RWPE2 (cell line): Measurements from ENCODE around the gene HNRNPLL.

Experiments used
- ATAC-seq: fragments of 200-7000 bp; cut with Tn5 transposase; 3 replicates; pipeline ENCODE4 v1.9.1; 2021; ENCODE audit warnings: low read depth
- DNase-seq: peaks from one replicate; pipeline ENCODE4 v3.0.0-alpha.2; 2020; ENCODE audit warnings: low spot score
- H3K27ac ChIP-seq: fragments of 450-650 bp; 2 replicates; pipeline ENCODE4 v1.5.1; 2017; ENCODE audit warnings: mild to moderate bottlenecking; ENCODE audit not compliant: poor library complexity, severe bottlenecking
- H3K27me3 ChIP-seq: fragments of 250-450 bp; sonication (Bioruptor Pico); 2 replicates; pipeline ENCODE4 v1.5.1; 2021; ENCODE audit warnings: mild to moderate bottlenecking, moderate library complexity; ENCODE audit not compliant: insufficient read depth, poor library complexity, severe bottlenecking
- H3K36me3 ChIP-seq: fragments of 250-450 bp; sonication (Bioruptor Pico); 2 replicates; pipeline ENCODE4 v1.5.1; 2020; ENCODE audit warnings: low read depth, mild to moderate bottlenecking, moderate library complexity
- H3K4me1 ChIP-seq: fragments of 250-450 bp; sonication (Bioruptor Pico); 2 replicates; pipeline ENCODE4 v1.5.1; 2021; ENCODE audit warnings: mild to moderate bottlenecking, moderate library complexity; ENCODE audit not compliant: insufficient read depth, poor library complexity, severe bottlenecking
- H3K4me3 ChIP-seq: fragments of 250-450 bp; sonication (Bioruptor Pico); 2 replicates; pipeline ENCODE4 v1.5.1; 2021; ENCODE audit warnings: mild to moderate bottlenecking, moderate library complexity; ENCODE audit not compliant: severe bottlenecking
- H3K9me3 ChIP-seq: fragments of 250-450 bp; sonication (Bioruptor Pico); 2 replicates; pipeline ENCODE4 v1.5.1; 2021; ENCODE audit warnings: mild to moderate bottlenecking, moderate library complexity; ENCODE audit not compliant: severe bottlenecking
- CTCF ChIP-seq: fragments of 450-650 bp; IDR thresholded peaks from one replicate; pipeline ENCODE4 v1.5.1; 2017; ENCODE audit warnings: mild to moderate bottlenecking, moderate library complexity; ENCODE audit not compliant: poor library complexity, severe bottlenecking

The HNRNPLL gene

GRCh38 chr2:38583994-38584393 is 18.7 kb downstream of the HNRNPLL start:
- no peak overlapping the region for H3K27ac ChIP-seq
- no peaks in the 10 kb centered on the region for H3K27me3 ChIP-seq
- H3K36me3 ChIP-seq, result peaks cover 63% of the 10 kb centered on the region
- no peak overlapping the region for H3K4me3 ChIP-seq
- ATAC-seq, result no peak
- TF ChIP-seq CTCF, result no peak
- H3K4me1 ChIP-seq, result no peaks in the 10 kb centered on the region
- DNase-seq, result no peak
- H3K9me3 ChIP-seq, result no peaks in the 10 kb centered on the region

- TF ChIP-seq CTCF, result no peak
- H3K4me1 ChIP-seq, result no peaks in the 10 kb centered on the region
- H3K27ac ChIP-seq, result no peak overlapping the region
- no peak overlapping the region for H3K4me3 ChIP-seq
- DNase-seq, result no peak
- no peaks in the 10 kb centered on the region for H3K27me3 ChIP-seq
- H3K36me3 ChIP-seq, result peaks cover 64% of the 10 kb centered on the region
- no peaks in the 10 kb centered on the region for H3K9me3 ChIP-seq
- no peak for ATAC-seq
Observed at GRCh38 chr2:38583524-38583923, 19.2 kb downstream of the HNRNPLL start.

- Histone ChIP-seq H3K27ac (no peak overlapping the region), H3K36me3 (peaks cover 77% of the 10 kb centered on the region), H3K27me3 (no peaks in the 10 kb centered on the region), H3K9me3 (no peaks in the 10 kb centered on the region), H3K4me3 (no peak overlapping the region), H3K4me1 (no peaks in the 10 kb centered on the region)
- ATAC-seq, result peak; percentile 65; the same call in 2 of the 3 replicates
- peak; percentile 84 for TF ChIP-seq CTCF
- DNase-seq, result no peak
Observed at GRCh38 chr2:38581193-38582147, 21.3 kb downstream of the HNRNPLL start.

GRCh38 chr2:38580115-38580636 is 22.6 kb downstream of the HNRNPLL start:
- H3K9me3 ChIP-seq, result no peaks in the 10 kb centered on the region
- TF ChIP-seq CTCF, result no peak
- H3K4me3 ChIP-seq, result no peak overlapping the region
- no peak overlapping the region for H3K27ac ChIP-seq
- ATAC-seq, result no peak
- H3K4me1 ChIP-seq, result no peaks in the 10 kb centered on the region
- DNase-seq, result no peak
- H3K36me3 ChIP-seq, result peaks cover 73% of the 10 kb centered on the region
- no peaks in the 10 kb centered on the region for H3K27me3 ChIP-seq

GRCh38 chr2:38578832-38579231 is 23.9 kb downstream of the HNRNPLL start:
- Histone ChIP-seq H3K27ac (no peak overlapping the region), H3K27me3 (no peaks in the 10 kb centered on the region), H3K4me3 (no peak overlapping the region), H3K9me3 (no peaks in the 10 kb centered on the region), H3K36me3 (peaks cover 74% of the 10 kb centered on the region), H3K4me1 (no peaks in the 10 kb centered on the region)
- ATAC-seq (no peak), DNase-seq (no peak)
- no peak for TF ChIP-seq CTCF
